ENCODE measurements around the gene DCAF4. TPM values are rescaled to one million over a fixed set of nuclear protein-coding genes. Genes with fewer than 3 reads are reported as not detected.

DCAF4 gene
- total RNA-seq, 3 donors from 2014 or later (not counting 1 experiment from before 2014, with no cell fraction given), result 4.6 to 18.6 (median 16.5) TPM

DNA sequence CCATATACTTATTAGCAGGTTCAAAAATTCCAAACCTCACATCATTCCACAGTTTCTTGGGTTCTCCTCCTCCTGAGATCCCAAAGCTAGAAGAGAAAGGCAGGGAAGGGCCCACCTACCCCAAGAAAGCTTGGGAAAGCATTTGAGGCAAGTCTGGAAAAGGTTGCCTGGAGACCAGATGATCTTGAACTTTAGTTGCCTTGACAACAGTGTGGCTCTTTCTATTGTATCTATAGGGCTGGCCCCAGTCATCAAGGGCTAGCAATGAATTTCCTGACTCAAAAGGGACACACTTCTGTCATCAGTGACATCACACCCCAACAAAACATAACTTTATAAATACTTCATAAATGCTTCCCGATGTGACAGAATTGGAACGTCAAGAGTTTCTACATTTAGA lies 60.6 kb downstream of the DCAF4 start:
- no peak overlapping the region for H3K27ac ChIP-seq (ENCODE audit: low read length)
- DNase-seq (no peak), ATAC-seq (no peak)
- 92% methylated on average over 2 of the region's 2 CpGs for WGBS (ENCODE audit: insufficient coverage)
- H3K27ac Mint-ChIP-seq, result no peak overlapping the region
- no peaks in the 10 kb centered on the region for H3K9me3 ChIP-seq (ENCODE audit: control insufficient read depth, insufficient read depth, low read length)
- no peaks in the 10 kb centered on the region for H3K9me3 Mint-ChIP-seq
- peaks cover 7% of the 10 kb centered on the region for H3K36me3 ChIP-seq (ENCODE audit: control insufficient read depth, insufficient read depth, low read length)
- no peaks in the 10 kb centered on the region for H3K4me1 ChIP-seq (ENCODE audit: control insufficient read depth, insufficient read depth, low read length)
- peaks cover 0 to 5% of the 10 kb centered on the region in 2 donors for H3K4me1 Mint-ChIP-seq
- no peaks in the 10 kb centered on the region for H3K27me3 ChIP-seq (ENCODE audit: control insufficient read depth, insufficient read depth, low read length)
- intact Hi-C loops (cut with micrococcal nuclease), result no loop called here
- TF ChIP-seq CTCF (IDR thresholded peaks at IDR 0.05), result no peak
- H3K4me3 Mint-ChIP-seq, result no peak overlapping the region
- H3K36me3 Mint-ChIP-seq, result peaks cover 7% of the 10 kb centered on the region
- no peak overlapping the region for H3K4me3 ChIP-seq (ENCODE audit: low read length)
- no peaks in the 10 kb centered on the region for H3K27me3 Mint-ChIP-seq (ENCODE audit: low read depth in 2 of 2)

DNA sequence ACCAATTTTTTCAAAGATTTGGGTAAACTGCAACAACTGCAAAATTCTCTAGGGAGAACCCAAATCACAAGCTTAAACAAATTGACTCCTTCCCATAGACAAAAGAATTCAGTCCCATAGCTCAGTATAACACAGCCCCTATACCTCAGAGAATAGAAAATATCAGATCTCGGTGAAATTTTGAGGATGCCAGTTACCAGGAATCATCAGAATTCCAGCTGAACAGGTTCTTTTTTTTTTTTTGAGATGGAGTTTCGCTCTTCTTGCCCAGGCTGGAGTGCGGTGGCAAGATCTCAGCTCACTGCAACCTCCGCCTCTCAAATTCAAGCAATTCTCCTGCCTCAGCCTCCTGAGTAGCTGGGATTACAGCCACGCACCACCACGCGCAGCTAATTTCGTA lies 63.9 kb downstream of the DCAF4 start:
- no peaks in the 10 kb centered on the region for H3K27me3 Mint-ChIP-seq (ENCODE audit: low read depth in 2 of 2)
- H3K4me1 Mint-ChIP-seq, result peaks cover 0 to 5% of the 10 kb centered on the region in 2 donors
- Histone ChIP-seq H3K4me3 (ENCODE audit: low read length) (no peak overlapping the region), H3K27me3 (ENCODE audit: control insufficient read depth, insufficient read depth, low read length) (no peaks in the 10 kb centered on the region), H3K9me3 (ENCODE audit: control insufficient read depth, insufficient read depth, low read length) (no peaks in the 10 kb centered on the region), H3K4me1 (ENCODE audit: control insufficient read depth, insufficient read depth, low read length) (no peaks in the 10 kb centered on the region), H3K36me3 (ENCODE audit: control insufficient read depth, insufficient read depth, low read length) (peaks cover 16% of the 10 kb centered on the region), H3K27ac (ENCODE audit: low read length) (no peak overlapping the region)
- over 99% methylated on average over 8 of the region's 8 CpGs for WGBS (ENCODE audit: insufficient coverage)
- intact Hi-C loops (cut with micrococcal nuclease), result no loop called here
- H3K27ac Mint-ChIP-seq, result no peak overlapping the region
- TF ChIP-seq CTCF (IDR thresholded peaks at IDR 0.05), result no peak
- H3K36me3 Mint-ChIP-seq, result no peaks in the 10 kb centered on the region
- no peak overlapping the region for H3K4me3 Mint-ChIP-seq
- DNase-seq (no peak), ATAC-seq (no peak)
- H3K9me3 Mint-ChIP-seq, result no peaks in the 10 kb centered on the region

GRCh38 chr14:72996916-72997315 lies 70.7 kb downstream of the DCAF4 start:
- Histone ChIP-seq H3K4me3 (ENCODE audit: low read length) (no peak overlapping the region), H3K9me3 (ENCODE audit: control insufficient read depth, insufficient read depth, low read length) (no peaks in the 10 kb centered on the region), H3K36me3 (ENCODE audit: control insufficient read depth, insufficient read depth, low read length) (peaks cover 36% of the 10 kb centered on the region), H3K4me1 (ENCODE audit: control insufficient read depth, insufficient read depth, low read length) (no peaks in the 10 kb centered on the region), H3K27me3 (ENCODE audit: control insufficient read depth, insufficient read depth, low read length) (no peaks in the 10 kb centered on the region), H3K27ac (ENCODE audit: low read length) (no peak overlapping the region)
- Mint-ChIP-seq H3K4me1 (peaks cover 9 to 12% of the 10 kb centered on the region in 2 donors), H3K4me3 (no peak overlapping the region), H3K9me3 (no peaks in the 10 kb centered on the region), H3K27me3 (ENCODE audit: low read depth in 2 of 2) (no peaks in the 10 kb centered on the region), H3K36me3 (peaks cover 21% of the 10 kb centered on the region), H3K27ac (no peak overlapping the region)
- intact Hi-C loops (cut with micrococcal nuclease), result no loop called here
- no peak for TF ChIP-seq CTCF (IDR thresholded peaks at IDR 0.05)
- ATAC-seq (no peak), DNase-seq (no peak)
- WGBS (ENCODE audit: insufficient coverage), result 96% methylated on average over 6 of the region's 6 CpGs

DNA sequence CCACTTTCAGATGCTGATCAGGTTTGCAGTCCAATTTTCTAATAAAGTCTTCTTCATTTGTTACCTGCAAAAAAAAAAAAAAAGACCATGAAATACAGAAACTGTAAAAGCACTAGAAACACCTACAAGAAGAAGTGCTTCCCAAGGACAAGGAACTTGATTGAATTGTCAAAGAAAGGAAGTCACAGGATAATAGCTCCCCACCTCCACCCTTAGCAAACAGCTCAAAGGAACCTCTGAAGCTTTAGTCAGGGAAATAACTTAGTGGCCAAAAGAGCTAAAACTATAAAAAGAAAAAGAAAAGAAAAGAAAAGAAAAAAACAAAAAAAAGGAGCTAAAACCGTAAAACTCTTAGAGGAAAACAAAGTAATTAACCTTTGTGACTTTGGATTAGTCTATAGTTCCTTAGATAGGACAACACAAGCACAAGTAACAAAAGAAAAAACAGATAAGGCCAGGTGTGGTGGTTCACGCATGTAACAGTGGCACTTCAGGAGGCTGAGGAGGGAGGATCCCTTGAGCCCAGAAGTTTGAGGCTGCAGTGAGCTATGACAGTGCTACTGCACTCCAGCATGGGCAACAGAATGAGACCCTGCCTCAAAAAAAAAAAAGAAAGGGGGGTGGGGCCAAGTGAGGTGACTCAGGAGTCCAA lies 72.1 kb downstream of the DCAF4 start:
- Histone ChIP-seq H3K4me1 (ENCODE audit: control insufficient read depth, insufficient read depth, low read length) (no peaks in the 10 kb centered on the region), H3K27ac (ENCODE audit: low read length) (no peak overlapping the region), H3K9me3 (ENCODE audit: control insufficient read depth, insufficient read depth, low read length) (no peaks in the 10 kb centered on the region), H3K4me3 (ENCODE audit: low read length) (no peak overlapping the region), H3K36me3 (ENCODE audit: control insufficient read depth, insufficient read depth, low read length) (peaks cover 26% of the 10 kb centered on the region), H3K27me3 (ENCODE audit: control insufficient read depth, insufficient read depth, low read length) (no peaks in the 10 kb centered on the region)
- Mint-ChIP-seq H3K9me3 (no peaks in the 10 kb centered on the region), H3K27ac (peak overlapping the region in 1 of 2 donors; percentile 36), H3K36me3 (peaks cover 21% of the 10 kb centered on the region), H3K4me3 (no peak overlapping the region), H3K27me3 (ENCODE audit: low read depth in 2 of 2) (no peaks in the 10 kb centered on the region), H3K4me1 (peaks cover 9 to 12% of the 10 kb centered on the region in 2 donors)
- 90% methylated on average over 2 of the region's 2 CpGs for WGBS (ENCODE audit: insufficient coverage)
- intact Hi-C loops (cut with micrococcal nuclease), result no loop called here
- ATAC-seq (no peak), DNase-seq (no peak)
- TF ChIP-seq CTCF (IDR thresholded peaks at IDR 0.05), result no peak
